ENCODE data around the gene B4GALT1.
A peak's percentile ranks its signal among the peaks of the same experiment; 100 is the strongest.

The B4GALT1 gene

DNA sequence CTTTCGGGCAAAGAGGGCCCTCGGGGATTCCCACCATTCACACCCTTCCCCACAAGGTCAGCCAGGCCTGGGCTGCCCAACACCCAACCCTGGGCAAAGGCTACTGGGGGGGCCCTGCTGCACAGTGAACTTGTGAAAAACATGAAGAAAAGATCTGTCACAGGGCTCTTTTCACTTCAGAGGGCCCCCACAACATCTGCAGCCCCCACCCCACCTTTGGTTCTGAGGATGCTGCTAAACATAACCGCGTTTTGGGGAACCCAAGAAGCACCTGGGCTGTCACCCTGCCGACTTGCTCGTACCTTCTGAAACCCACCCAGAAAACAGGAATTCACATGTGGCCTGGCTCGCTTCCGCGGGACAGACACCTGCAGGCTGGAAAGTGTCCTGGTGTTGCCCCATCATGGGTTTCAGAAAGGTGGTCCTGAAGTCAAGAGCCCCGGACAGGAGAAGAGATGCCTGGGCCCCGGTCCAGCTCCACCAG lies 29.3 kb downstream of the B4GALT1 start:
- DNase-seq, result no peak

DNA sequence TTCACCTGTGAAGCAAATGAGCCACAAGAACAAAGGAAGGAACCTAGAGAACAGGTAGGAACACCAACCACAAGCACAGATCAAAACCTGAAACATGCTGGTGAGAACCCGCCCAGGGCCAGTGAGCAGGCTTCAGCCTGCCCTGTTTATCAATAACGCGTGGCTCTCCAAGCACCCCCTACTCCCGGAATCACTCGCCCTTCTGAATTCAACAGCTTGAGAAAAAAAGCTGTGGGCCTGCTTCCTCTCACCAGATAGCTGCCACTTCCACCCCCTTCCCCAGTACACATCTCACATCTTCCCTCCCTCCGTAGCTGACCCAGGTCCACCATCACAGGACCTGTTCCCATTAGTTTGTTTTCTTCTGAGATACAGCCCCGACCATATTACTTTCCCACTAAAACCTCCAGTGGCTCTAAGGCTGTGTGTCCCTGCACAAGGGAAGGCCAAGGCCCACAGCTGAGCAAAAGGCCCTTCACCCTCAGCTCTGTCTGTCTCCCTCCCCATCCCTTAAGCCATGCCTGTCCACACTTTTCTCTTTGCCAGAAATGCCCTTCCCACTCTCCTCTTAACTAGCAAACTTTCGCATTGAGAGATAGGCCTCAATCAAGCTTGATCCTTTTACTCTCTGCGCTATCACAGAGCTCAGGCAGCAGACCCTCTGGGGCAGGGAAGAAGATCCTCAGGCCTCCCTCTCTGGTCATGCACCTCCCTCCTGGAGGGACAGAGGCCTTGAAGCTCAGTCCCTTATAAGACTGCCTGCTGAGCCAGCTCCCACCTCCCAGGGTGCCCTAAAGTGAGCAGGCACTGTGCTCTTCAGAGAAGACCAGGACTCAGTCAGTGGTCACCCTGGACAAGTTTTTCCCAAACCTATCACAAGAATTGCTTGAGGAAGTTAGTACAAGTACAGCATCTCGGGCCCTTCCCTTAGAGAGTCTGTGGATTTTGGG lies 30.1 kb downstream of the B4GALT1 start:
- no peak for DNase-seq

DNA sequence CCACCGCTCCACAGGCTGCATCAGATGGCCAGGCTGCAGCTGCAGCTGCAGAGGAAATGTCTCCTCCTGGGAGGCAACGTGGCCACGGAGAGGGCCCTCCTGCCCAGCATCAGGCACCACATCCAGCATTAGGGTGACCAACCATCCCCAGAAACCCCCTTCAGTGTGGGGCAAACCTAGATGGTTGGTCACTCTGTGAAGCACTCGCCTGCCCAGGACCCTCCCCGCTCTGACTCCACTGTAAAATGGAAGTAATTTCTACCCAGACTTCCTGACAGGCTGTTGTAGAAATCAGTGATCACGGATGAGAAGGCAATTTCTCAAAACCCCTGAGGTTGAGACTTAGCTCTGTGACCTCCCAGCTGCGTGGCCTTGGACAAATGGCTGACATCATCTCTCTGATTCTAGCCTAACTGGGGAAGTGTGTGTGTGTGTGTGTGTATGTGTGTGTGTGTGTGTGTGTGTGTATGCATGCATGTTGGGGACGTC lies 31.6 kb downstream of the B4GALT1 start:
- peak; percentile 76 for DNase-seq

- DNase-seq, result no peak
Observed at GRCh38 chr9:33135031-33135461, 32.1 kb downstream of the B4GALT1 start.

GRCh38 chr9:33133186-33133585 lies 34.0 kb downstream of the B4GALT1 start:
- no peak for DNase-seq

DNA sequence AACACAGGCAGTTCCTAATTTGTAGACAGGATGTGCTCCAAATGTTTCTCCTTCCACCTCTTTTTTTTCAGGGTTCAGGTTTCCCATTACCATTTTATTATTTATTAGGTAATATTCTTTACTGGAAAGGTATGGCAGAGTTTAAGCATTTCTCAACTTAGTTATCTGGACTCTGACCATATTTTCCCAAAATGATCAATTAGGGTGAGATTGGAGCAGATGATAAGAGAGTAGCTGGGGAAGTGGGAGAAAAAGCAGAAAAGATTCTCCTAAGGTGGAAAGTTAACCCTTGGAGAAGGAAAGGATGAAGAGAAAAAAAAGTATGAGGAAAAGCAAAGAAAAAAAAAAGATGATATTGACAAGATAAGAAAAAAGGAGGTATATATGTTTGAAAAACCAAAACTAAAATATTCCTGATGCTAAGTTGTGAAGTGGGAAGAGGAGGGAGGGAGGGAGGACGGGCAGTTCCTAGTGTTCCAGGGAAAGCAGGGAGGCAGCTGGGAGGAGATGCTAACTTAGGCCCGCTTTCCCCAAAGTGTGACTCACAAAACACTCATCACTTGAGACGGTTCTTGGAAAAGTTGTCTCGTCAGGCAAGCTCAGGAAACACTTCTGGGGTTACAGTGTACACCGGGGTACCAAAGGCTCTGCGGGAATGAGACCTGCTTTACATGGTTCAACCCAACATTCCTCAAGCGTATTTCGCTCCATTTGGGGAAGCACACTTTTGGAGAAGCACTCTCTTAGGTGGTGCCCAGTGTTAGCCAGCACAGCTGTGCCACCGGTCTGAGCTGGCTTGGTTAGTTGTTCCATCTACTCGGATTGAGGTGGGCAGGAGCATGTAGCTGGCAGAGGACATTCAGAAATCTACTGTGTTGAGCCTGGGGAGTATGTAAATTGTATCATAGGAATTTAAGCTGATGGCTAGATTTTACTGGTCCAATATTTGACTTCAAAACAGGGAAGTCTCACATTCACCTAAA lies 35.1 kb downstream of the B4GALT1 start:
- no peak for DNase-seq

DNA sequence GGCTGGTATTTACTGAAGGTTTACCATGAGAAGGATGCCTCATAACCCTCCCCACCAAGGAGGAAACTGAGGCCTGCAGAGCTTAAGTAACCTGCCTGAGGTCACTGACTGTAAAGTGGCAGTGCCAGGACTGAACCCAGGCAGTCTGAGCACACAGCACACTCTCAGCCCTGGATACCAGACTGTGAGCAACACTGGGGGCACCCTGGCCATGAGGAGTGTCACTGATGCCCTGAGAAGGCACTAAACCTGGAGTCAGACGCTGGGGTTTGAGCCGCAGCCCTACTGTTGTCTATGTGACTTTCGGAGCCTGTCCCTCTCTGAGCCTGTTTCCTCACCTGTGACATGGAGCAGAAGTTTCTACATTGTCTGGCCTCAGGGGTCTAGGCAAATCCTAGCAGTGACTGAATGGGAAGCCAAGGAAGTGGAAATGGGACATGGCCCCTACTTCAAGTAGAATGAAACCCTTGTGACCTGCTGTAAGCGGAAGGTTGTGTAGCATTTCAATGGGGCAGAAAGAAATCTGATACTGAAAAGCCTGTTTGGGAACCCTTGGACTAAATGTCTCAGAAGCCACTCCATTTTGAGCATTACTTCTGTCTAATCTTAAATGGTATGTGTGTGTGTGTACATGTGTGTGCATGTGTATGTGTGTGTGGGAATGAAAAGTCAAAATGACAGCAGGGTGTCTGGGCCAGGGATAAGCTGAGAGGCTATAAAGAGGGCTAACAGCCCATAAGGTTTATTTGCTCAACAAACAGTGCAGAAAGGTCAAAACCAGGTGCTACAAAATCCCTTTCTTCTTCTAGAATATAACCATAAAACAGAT lies 36.0 kb downstream of the B4GALT1 start:
- DNase-seq, result no peak

- peak; percentile 49 for DNase-seq
Observed at GRCh38 chr9:33129886-33130881, 37.0 kb downstream of the B4GALT1 start.

GRCh38 chr9:33129251-33129885 lies 37.8 kb downstream of the B4GALT1 start:
- no peak for DNase-seq

DNA sequence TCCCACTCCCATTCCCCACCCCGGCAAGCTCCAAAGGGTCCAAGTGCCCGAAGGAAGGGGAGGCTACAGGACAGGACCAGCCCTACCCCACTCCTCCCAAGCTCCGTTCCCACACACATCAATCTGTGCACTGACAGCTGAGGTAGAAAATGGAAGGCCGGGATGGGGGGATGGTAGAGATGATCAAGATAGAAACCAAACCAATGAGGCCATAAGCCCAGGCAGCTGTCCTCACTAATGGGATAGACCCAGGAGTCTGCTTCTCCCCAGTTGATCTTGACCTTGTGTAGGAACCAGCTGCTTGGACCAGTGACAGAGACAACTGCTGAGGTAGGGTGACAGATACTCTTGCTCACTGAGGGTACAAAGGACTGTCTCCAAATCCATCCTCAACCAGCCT lies 38.6 kb downstream of the B4GALT1 start:
- no peak for DNase-seq

DNA sequence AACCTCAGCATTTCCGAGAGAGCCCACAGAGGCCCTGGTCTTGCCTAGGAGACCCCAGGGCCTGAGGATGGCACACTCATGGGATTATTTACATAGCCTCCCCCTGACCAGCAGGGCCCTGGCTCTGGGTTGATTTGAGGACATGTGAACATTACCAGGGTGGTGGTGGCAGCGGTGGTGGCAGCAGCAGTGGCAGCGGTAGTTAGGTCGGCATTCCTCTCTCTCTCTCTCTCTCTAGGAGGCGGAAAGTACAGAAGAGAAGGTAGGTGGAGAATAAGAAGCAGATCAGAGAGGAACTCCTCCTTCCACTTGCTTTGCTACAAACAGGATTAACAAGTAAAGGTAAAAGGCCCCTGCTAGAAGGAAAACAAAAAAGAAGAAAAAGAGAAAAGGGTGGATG lies 39.3 kb downstream of the B4GALT1 start:
- DNase-seq, result no peak

DNA sequence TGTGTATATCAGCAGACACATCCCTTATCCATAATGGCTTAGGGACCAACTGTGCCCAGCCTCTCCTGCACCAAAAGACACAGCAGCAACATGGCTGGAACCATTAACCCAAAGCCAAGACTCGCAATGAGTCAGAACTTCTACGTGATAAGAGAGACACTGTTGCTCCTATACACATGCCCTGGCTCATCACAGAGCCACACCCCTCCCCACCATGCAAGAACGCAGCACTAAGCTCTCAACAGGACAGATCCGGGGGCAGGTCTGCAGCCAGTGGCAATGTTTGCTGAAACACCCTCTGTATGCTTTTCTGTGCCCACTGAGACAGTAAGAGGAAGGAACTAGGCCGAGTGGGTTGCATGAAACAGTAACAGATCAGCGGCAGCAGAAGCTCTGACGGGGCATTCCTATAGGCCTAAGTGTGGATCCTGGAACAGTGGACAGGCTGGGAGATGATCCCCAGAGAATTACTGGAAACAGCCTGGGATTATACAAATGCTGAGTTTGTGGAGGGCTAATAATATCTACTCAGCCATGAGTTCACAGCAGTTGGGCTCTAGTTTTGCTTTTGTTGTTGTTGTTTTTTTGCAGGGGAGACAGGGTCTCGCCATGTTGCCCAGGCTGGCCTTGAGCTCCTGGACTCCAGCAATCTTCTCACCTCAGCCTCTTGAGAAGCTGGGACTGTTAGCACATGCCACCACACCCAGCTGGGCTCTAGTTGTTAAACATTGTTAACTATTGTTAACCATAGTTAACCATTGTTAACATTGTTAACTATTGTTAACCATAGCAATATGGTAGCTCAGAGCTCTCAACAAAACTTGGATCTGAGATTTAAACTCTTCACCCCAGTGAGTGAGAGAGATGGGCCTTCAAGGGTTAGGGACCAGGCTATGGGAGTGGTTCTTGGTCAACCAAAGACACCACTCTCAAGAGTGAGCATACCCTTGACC lies 41.0 kb downstream of the B4GALT1 start:
- DNase-seq, result peak; percentile 63

DNA sequence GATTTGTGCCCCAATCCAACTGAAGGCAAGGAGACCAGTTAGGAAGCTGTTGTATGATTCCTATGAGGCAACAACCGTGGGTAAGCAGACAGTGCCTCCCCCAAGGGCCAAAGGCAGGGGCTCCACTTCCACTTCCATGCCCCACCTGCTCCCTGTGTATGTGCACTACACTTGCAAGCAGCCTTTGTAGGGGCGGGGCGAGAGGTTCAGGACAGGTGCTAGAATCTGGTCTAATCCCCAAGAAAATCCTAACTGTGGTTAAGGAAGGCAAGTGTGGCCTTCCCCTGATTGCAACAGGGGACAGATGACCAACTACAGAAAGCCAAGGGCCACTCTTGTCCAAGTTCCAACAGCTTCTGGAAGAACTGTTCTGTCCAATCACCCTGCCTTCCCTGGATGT lies 41.7 kb downstream of the B4GALT1 start:
- peak; percentile 32 for DNase-seq

- DNase-seq, result no peak
Observed at GRCh38 chr9:33124751-33125381, 42.3 kb downstream of the B4GALT1 start.

- DNase-seq, result no peak
Observed at GRCh38 chr9:33124046-33124445, 43.1 kb downstream of the B4GALT1 start.

- no peak for DNase-seq
Observed at GRCh38 chr9:33123407-33124031, 43.6 kb downstream of the B4GALT1 start.

GRCh38 chr9:33120620-33121019 lies 46.5 kb downstream of the B4GALT1 start:
- DNase-seq, result no peak

- peak; percentile 58 for DNase-seq
Observed at GRCh38 chr9:33117796-33118195, 49.3 kb downstream of the B4GALT1 start.
